SKM-1 treated with dmso at 0.1 percent for 144 hours (cell line): ENCODE measurements around the gene PAK6.

Source experiments
- DNase-seq: peaks from one replicate; lab custom pipeline; 2025; ENCODE audit not compliant: unreplicated experiment; lab: John Stamatoyannopoulos, UW

The PAK6 gene

GRCh38 chr15:40254452-40254851 lies 15.6 kb downstream of the PAK6 start:
- no peak for DNase-seq

DNA sequence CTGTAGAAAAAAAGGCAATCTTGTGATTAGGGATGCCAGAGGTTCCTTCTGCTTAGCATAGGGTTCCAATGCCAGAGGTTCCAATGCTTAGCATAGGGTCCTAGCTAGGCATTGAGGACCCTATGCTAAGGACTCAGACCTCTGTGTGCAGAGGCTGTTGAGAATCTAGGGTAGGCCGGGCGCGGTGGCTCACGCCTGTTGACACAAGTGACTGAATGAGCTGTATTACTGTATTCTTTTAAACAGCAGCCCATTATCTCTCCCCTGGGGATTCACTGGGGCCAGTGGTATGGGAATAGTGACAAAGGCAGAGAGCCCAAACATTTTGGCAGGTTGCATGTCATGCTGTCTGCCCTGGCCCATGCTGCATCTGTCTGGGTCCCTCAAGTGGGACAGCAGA lies 16.2 kb downstream of the PAK6 start:
- DNase-seq = no peak

DNA sequence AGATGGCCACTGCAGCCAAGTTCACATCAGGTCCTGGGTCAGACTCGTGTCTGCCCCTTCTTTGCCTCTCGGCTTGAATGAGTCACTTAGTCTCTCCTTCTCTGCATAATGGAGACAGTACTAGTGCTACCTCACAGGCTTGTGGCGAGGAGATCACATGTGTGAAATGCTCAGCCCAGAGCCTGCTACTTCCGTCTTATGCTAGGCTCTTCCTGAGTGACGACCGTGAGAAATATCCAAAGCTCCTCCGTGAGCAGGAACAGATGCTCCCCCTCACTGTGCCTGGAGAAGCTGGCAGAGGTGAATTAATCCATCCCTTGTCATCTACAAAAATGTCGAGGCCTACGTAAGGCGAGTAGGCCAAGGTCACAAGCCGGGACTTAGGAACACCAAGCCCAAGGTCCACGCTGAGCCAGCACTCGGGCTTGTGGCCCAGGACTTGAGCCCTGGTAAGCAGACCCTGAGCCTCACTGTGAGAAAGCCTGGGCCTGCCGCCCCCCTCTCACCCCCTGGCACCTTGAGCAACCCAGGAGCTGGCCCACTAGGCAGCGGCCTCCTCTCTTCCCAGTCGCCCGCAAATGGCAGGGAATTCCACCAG lies 17.9 kb downstream of the PAK6 start:
- DNase-seq = no peak

- DNase-seq = no peak
These were observed 19.0 kb downstream of the PAK6 start for GRCh38 chr15:40257656-40258450.

GRCh38 chr15:40258544-40258943 lies 19.7 kb downstream of the PAK6 start:
- DNase-seq = no peak

DNA sequence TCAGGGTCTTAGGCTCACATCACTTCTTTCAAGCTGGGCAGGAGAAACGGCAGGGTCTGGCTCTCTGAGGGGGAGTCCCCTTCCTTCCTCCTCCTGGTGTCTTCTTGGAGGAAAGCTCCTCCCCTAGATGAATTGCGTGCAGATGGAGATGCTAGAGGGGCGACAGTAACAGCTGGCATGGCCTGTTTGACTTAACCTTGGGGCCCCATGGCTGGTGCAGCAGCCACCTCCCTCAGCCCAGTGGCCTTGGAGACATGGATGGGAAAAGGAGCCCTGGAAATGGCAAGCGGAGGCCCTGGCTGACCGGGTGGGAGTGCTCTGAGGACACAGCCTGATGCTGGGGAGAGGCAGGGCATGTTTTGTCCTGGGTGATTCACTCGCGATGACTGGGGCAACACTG lies 20.2 kb downstream of the PAK6 start:
- DNase-seq = no peak

DNA sequence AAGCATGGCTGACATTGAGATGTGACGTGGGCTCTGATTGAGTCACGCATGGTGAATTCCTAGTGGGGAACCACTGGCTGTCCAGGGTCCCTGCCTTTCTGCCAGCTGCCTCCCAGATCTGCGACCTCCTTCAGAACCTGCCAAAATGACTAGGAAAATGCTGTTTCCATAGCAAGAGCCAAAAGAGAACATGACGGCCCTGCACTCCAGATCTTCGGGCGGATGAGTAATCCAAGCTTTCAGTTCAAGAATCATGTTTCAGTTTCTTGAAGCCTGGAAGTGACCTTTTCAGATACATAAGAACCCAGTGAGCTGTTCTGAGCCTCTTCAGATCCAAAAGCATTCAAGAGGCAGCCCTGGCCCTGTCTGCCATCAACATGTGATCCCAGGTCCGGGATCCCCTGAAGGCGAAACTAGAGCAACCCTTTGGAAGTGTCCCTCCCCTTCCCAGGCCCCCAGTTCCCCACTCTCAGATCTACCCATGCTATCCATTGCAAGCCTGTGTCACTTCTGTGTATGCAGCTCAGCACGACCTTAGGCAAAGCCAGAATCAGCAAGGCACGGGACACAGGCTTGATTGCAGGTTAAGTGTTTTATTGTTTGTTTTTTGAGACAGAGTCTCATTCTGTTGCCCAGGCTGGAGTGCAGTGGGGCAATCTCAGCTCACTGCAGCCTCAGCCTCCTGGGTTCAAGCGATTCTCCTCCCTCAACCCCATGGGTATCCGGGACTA lies 24.3 kb downstream of the PAK6 start:
- no peak for DNase-seq

DNA sequence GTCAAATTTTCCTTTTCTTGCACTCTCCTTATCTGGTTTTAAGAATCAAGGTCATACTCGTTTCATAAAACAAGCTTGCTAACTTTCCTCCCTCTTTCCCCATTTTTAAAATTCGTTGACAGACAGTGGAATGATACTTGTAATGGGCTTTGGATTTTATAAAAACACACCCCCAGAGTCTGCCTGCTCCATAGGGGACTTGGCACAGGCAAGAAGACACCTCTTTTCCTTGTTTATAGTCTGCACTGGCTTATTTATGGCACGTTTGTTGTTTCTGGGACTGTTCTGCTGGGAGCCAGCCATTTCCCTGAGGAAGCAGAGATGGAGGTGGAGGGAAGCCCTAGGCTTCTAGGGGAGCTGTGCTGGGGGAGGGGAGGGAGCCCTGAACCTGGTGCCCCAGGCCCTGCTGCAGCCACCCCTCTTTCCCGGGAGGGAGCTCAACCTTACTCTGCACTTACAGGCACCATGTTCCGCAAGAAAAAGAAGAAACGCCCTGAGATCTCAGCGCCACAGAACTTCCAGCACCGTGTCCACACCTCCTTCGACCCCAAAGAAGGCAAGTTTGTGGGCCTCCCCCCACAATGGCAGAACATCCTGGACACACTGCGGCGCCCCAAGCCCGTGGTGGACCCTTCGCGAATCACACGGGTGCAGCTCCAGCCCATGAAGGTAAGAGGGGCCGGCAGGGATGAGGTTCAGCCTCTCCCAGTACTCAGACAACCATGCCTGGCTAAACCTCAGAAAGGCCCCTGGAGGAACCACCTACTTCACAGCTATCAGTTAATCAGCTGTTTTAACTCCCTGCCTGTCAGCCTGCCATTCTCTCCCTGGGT lies 25.7 kb downstream of the PAK6 start:
- no peak for DNase-seq

- DNase-seq = no peak
These were observed 26.5 kb downstream of the PAK6 start for GRCh38 chr15:40265355-40265754.

DNA sequence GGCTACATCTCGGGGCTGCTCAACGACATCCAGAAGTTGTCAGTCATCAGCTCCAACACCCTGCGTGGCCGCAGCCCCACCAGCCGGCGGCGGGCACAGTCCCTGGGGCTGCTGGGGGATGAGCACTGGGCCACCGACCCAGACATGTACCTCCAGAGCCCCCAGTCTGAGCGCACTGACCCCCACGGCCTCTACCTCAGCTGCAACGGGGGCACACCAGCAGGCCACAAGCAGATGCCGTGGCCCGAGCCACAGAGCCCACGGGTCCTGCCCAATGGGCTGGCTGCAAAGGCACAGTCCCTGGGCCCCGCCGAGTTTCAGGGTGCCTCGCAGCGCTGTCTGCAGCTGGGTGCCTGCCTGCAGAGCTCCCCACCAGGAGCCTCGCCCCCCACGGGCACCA lies 27.0 kb downstream of the PAK6 start:
- DNase-seq = no peak

GRCh38 chr15:40266828-40267304 lies 28.0 kb downstream of the PAK6 start:
- no peak for DNase-seq

- no peak for DNase-seq
These were observed 28.8 kb downstream of the PAK6 start for GRCh38 chr15:40267670-40268069.

DNA sequence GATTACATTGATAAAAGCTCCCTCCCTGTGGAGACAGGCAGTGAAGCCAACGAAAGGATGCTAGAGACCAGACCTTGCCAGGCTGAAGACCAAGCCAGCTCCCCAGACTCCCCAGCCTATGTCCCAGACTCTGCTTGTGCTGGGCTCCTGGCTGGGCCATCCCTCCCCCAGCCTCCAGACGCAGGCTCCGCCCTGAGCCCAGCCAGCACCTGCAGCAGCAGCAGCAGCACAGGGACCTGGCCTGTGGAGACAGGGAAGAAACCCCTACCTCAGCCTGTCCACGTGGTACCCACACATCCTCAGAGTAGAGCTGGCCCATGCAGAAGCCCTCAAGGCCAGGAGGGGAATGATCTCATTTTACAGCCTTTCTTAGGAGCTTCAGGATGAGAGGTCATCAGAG lies 30.7 kb downstream of the PAK6 start:
- DNase-seq = no peak

- no peak for DNase-seq
These were observed 31.6 kb downstream of the PAK6 start for GRCh38 chr15:40270246-40270995.

- no peak for DNase-seq
These were observed 33.0 kb downstream of the PAK6 start for GRCh38 chr15:40271685-40272484.

- no peak for DNase-seq
These were observed 33.7 kb downstream of the PAK6 start for GRCh38 chr15:40272485-40273056.

DNA sequence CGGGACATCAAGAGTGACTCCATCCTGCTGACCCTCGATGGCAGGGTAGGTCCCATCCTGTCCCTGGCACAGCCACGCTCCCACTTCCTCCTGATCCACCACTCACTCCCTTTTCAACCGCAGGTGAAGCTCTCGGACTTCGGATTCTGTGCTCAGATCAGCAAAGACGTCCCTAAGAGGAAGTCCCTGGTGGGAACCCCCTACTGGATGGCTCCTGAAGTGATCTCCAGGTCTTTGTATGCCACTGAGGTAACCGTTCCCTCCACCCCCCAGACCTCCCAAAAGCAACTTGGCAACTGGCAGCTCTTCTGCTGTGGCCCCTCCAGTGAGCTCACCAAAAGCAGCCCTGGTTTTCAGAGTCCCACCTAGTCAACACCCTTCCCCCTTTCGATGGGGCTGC lies 34.6 kb downstream of the PAK6 start:
- DNase-seq = no peak

GRCh38 chr15:40274350-40275274 lies 35.7 kb downstream of the PAK6 start:
- peak; percentile 75 for DNase-seq
